Activated CD4-positive, alpha-beta T cell treated with anti-CD3 and anti-CD28 coated beads for 36 hours (primary cell): ENCODE measurements around the gene NCOA7. TPM values are rescaled to one million over a fixed set of nuclear protein-coding genes. Genes with fewer than 3 reads are reported as not detected.
A peak's percentile ranks its signal among the peaks of the same experiment; 100 is the strongest.
"Not testable (repeated sequence)": the region's sequence is repeated elsewhere in the genome, so short reads cannot be mapped to it uniquely, and the experiment has no call there.

Experiments used
- ATAC-seq: fragments of 200-7000 bp; cut with Tn5 transposase; one replicate; pipeline ENCODE4 v1.10.0; 2021; ENCODE audit warnings: mild to moderate bottlenecking, moderate library complexity
- CTCF ChIA-PET: fragments of 350-600 bp; sonication (Branson Sonifier 250); formaldehyde crosslinking; loops from one replicate; lab custom pipeline; 2021; ENCODE audit warnings: antibody characterized with exemption; lab: Charles Lee
- POLR2A ChIA-PET: fragments of 350-600 bp; sonication (Branson Sonifier 250); formaldehyde crosslinking; loops from one replicate; lab custom pipeline; 2021; ENCODE audit warnings: antibody characterized with exemption, inconsistent platforms; lab: Charles Lee
- DNase-seq: peaks from one replicate; pipeline ENCODE4 v3.0.0-alpha.2; 2020
- H3K27ac Mint-ChIP-seq: one replicate; pipeline ENCODE4 v1.8.0; 2021; ENCODE audit warnings: mixed read lengths
- H3K27me3 Mint-ChIP-seq: one replicate; pipeline ENCODE4 v1.8.0; 2021; ENCODE audit warnings: mixed read lengths
- H3K36me3 Mint-ChIP-seq: one replicate; pipeline ENCODE4 v1.8.0; 2021; ENCODE audit warnings: low read depth, mixed read lengths
- H3K4me1 Mint-ChIP-seq: one replicate; pipeline ENCODE4 v1.8.0; 2021; ENCODE audit warnings: mixed read lengths
- H3K4me3 Mint-ChIP-seq: one replicate; pipeline ENCODE4 v1.8.0; 2021; ENCODE audit warnings: mild to moderate bottlenecking, moderate library complexity, mixed read lengths
- H3K9me3 Mint-ChIP-seq: one replicate; pipeline ENCODE4 v1.8.0; 2021; ENCODE audit warnings: low read depth, mixed read lengths
- intact Hi-C, 2 experiments: fragments of 100-400 bp; cut with DNase I in 1 of 2; cut with micrococcal nuclease in 1 of 2; formaldehyde crosslinking; loops; one replicate each; pipeline versions ENCODE4 v1.14.2 to v1.15.1; 2022 to 2024; cut with DNase I, micrococcal nuclease
- total RNA-seq, 2 experiments: library from RNA; stranded (reverse); gene quantifications; one replicate each; pipeline ENCODE4 v1.2.3, GENCODE V29; 2021

The NCOA7 gene
- total RNA-seq, 2 experiments from 2014 or later, result 54.3 to 67.4 TPM

DNA sequence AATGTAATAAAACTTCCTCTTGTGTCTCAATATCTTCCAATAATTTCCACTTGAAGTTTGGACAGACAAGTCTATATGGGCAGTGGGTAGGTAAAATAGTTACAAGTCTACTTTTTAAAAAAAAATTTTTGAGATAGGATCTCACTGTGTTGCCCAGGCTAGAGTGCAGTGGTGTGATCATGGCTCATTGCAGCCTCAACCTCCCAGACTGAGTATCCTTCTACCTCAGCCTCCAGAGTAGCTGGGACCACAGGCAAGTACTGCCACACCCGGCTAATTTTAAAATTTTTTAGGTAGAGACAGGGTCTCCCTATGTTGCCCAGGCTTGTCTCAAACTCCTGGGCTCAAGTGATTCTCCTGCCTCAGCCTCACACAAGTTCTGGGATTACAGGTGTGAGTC is 181.7 kb downstream of the NCOA7 start:
- H3K9me3 Mint-ChIP-seq, H3K4me1 Mint-ChIP-seq, H3K4me3 Mint-ChIP-seq, POLR2A ChIA-PET, ATAC-seq, H3K27me3 Mint-ChIP-seq, H3K27ac Mint-ChIP-seq, DNase-seq: not testable (repeated sequence)
- intact Hi-C loops, result loop anchor here in 1 of 2 experiments (10.0 kb wide), 1 partner anchor 328 kb away; no protein-coding TSS in a partner anchor
- CTCF ChIA-PET, result interaction anchor here (0.6 kb wide), 1 partner anchor 16 kb away, joined by 5 read pairs; no protein-coding TSS in a partner anchor
- peaks cover 14% of the 10 kb centered on the region for H3K36me3 Mint-ChIP-seq

DNA sequence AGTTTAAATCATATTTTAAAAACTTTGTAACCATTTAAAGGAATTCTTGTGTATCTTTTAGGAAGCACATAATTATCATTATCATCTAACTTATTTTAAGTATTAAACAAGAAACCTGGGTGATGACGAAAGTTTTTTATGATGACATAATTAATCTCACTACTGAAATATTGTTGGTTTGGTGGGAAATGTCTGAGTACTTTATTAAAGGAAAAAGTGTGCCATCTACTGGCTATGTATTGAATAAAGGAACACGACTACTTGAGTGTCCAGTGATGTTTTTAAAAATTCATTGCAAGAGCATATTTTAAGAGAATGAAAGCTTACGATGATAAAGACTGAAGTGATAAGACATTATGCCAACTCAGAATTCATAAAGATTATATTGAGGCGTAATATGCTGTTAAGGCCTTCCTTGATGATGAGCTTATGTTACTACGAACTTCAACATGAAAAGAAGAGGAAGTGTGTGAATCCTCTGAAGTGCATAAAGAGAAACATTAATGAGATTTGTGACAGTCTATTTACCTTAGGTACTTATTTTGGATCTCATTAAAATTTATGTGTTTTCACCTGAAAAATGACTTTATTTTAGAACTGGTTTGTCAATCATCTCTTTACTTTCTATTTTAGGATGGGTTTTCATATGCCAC is 183.6 kb downstream of the NCOA7 start:
- ATAC-seq, result peak; percentile 80
- H3K27ac Mint-ChIP-seq, result peak overlapping the region; percentile 43
- no peak for DNase-seq
- peaks cover 3% of the 10 kb centered on the region for H3K4me1 Mint-ChIP-seq
- H3K9me3 Mint-ChIP-seq, result no peaks in the 10 kb centered on the region
- no peak overlapping the region for H3K4me3 Mint-ChIP-seq
- H3K36me3 Mint-ChIP-seq, result peaks cover 5% of the 10 kb centered on the region
- intact Hi-C loops, result loop anchor here (1.0 to 10.0 kb wide), 8 partner anchors 12 to 663 kb away; partner anchors contain the start of genes HINT3 (in 1 of the 2) and TRMT11 (in 1 of the 2)
- CTCF ChIA-PET, result interaction anchor here (0.6 to 4.0 kb wide), 45 partner anchors 10 to 821 kb away, joined by 3 to 50 read pairs (median 4); partner anchors contain the start of genes HINT3, NCOA7, TPD52L1 and TRMT11
- no peaks in the 10 kb centered on the region for H3K27me3 Mint-ChIP-seq
- POLR2A ChIA-PET, result no interaction called here

- CTCF ChIA-PET, result interaction anchor here (0.8 kb wide), 1 partner anchor 9 kb away, joined by 3 read pairs; no protein-coding TSS in a partner anchor
- POLR2A ChIA-PET, result no interaction called here
- no peak overlapping the region for H3K4me3 Mint-ChIP-seq
- H3K27me3 Mint-ChIP-seq, result no peaks in the 10 kb centered on the region
- no peaks in the 10 kb centered on the region for H3K9me3 Mint-ChIP-seq
- no peak for DNase-seq
- no peak for ATAC-seq
- H3K4me1 Mint-ChIP-seq, result peaks cover 3% of the 10 kb centered on the region
- H3K27ac Mint-ChIP-seq, result no peak overlapping the region
- peaks cover 2% of the 10 kb centered on the region for H3K36me3 Mint-ChIP-seq
- intact Hi-C loops, result loop anchor here in 1 of 2 experiments (10.0 kb wide), 1 partner anchor 334 kb away; no protein-coding TSS in a partner anchor
These were observed 188.3 kb downstream of the NCOA7 start for GRCh38 chr6:125979101-125979500.

Other genes starting within 250 kb of the NCOA7 start
- not detected for gene HEY2, start 41.3 kb upstream of the NCOA7 start, total RNA-seq
- gene HINT3, start 165.8 kb downstream of the NCOA7 start, total RNA-seq, result 1 to 10 TPM; 5.4 to 8.1 TPM
- gene TRMT11, start 195.6 kb downstream of the NCOA7 start, total RNA-seq, result 10 to 100 TPM; 33.4 to 40.5 TPM